Stimulated activated CD4-positive, alpha-beta T cell treated with anti-CD3 and anti-CD28 coated beads, TNF-alpha, amount 100 ng/mL, for 1 hour (primary cell): ENCODE results near the gene C1S.
"Not testable (repeated sequence)": the region's sequence is repeated elsewhere in the genome, so short reads cannot be mapped to it uniquely, and the experiment has no call there.

Experiments used
- DNase-seq, 3 donors: peaks; one replicate each; pipeline ENCODE4 v3.0.0-alpha.2; 2020; ENCODE audit warnings: low read depth in 3 of 3, low spot score in 1 of 3

Gene C1S

DNA sequence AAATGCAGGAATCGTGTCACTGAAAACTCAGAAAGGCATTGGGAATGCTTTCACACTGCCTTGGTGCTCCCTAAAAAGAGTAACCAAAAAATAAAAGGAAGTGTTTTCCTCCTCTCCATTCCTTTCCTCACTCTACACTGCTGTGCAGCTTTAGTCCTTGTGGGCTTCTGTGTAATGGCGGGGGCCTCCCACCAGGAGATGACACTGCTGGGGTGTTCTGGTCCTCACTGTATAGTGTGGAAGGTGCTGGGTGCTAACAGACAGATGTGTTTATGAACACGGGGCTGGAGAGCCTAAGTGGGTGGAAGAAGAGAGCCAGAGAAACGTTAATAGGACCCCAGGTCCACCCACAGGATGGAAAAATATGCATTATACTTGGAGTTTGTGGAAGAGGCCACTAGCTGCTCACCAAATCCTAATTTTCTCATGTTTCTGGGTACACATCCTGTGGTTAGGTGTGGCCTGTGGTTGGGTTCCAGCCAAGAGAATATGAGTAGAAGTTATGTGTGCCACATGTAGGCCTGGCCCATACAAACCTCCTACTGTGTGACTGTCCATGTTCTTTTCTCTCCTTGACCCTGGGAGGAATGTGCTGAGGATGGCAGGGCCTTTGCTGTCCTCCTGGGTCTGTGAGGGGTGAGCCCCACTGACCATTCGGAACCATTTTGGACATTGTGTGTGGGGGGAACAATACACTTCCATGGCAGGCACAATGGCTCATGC, 14.0 kb upstream of the C1S start:
- DNase-seq = no peak

DNA sequence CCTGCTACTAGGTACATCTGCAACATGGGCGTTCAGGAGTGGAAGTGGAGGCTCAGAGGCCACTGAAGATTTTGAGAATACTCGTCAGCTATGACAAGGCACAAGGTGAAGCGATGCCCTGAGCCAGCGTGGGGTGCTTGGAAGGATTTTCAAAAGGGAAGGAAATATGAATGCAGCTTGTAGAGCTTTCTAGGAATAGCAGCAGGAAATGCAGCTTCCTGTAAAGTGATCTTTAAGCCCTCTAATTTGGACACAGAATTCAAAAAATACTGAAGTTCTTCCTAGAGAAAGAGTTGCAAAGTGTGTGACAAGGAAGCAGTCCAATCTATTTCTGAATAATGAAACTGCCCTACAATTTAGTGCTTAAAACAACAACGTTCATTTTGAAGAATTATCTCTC, 13.2 kb upstream of the C1S start:
- DNase-seq = no peak

DNA sequence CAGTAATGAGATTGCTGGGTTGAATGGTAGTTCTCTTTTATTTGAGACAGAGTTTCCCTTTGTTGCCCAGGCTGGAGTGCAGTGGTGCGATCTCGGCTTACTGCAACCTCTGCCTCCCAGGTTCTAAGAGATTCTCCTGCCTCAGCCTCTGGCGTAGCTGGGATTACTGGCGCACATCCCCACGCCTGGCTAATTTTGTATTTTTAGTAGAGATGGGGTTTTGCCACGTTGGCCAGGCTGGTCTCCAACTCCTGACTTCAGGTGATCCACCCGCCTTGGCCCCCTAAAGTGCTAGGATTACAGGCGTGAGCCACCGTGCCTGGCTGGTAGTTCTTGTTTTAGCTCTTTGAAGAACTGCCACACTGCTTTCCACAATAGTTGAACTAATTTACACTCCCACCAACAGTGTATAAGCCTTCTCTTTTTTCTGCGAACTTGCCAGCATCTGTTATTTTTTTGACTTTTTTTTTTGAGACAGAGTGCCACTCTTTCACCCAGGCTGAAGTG, 11.0 kb upstream of the C1S start:
- not testable (repeated sequence) for DNase-seq

DNA sequence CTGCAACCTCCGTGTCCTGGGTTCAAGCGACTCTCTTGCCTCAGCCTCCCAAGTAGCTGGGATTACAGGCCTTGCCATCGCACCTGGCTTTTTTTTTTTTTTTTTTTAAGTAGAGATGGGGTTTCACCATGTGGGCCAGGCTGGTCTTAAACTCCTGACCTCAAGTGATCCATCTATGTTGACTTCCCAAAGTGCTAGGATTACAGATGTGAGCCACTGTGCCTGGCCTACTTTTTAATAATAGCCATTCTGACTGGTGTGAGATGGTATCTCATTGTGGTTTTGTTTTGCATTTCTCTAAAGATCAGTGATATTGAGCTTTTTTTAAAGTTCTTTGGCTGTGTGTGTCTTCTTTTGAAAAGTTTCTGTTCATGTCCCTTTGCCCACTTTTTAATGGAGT, 10.5 kb upstream of the C1S start:
- not testable (repeated sequence) for DNase-seq

DNA sequence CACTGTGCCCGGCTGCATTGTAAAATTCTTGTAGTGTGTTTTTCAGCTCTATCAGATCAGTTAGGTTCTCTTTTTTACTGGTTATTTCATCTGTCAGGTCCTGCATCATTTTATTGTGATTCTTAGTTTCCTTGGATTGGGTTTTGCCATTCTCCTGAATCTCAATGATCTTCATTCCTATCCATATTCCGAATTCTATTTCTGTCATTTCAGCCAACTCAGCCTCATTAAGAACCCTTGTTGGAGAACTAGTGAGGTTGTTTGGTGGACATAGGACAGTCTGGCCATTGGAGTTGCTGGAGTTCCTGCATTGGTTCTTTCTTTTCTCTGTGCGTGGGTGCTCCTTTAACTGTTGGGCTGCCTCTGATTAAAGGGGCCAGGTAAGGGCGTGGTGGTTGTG, 5.6 kb upstream of the C1S start:
- no peak for DNase-seq

DNA sequence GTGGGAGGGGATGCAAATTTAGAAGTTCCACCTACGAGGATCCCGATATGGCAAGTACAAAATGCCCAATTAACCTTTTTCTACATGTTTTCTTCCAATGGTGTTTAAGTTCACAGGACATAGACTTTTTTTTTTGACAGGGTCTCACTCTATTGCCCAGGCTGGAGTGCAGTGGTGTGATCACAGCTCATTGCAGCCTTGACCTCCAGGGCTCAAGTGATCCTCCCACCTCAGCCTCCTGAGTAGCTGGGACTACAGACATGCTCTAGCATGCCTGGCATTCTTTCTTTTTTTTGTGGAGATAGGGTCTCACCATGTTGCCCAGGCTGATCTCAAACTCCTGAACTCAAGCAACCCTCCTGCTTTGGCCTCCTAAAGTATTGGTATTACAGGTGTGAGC, 4.8 kb upstream of the C1S start:
- DNase-seq = not testable (repeated sequence)

DNA sequence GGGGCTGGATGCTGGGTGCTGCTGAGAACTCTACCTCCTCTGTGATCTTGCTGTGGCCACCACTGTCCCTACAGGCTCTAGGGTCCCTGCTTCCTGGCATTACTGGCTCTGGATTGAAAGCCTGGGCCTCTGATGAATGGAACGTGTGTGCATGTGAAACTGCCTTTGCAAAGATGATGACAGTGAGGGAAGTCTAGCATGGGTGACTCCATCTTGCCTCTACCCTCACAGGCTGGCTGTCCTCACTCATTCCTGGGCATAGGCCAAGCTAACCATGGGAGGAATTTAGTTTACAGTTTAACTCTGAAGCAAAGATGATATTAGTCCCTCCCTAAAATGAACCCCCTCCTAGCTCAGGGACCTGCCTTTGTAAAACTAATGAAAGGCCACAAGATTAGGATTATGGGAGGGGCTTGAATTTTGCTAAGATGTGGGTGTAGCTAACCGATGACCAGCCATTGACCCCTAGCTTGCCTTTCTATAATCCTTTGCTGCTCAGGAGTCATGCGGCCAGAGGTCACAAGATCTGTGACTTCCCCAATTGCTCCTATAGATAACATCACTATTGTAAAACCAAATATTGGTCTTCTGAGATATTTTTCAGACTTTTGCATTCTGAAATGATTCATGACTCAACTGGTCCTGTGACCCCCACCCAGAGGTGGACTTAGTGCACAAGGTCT, 2.2 kb upstream of the C1S start:
- no peak for DNase-seq

DNA sequence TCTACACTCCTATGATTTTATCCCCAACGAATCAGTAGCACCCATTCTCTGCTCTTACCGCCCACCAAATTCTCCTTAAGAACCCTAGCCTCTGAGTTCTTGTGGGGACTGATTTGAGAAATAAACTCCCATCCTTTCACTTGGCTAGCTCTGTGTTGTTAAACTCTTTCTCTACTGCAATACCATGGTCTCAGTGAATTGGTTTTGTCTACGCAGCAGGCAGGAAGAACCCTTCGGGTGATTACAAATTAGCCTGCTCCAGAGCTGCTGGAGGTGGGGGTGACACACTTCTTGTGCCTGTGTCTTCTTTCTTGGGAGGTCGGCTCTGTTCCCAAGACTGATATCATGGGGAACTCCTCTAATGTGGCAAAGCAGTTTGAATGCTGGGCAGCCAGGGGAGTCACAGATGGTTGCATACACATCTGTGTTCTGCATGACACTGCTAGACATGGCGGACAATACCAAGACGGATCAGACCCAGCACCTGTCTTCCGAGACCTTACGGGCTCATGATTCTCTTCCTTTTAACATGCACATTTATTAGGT, 1.6 kb upstream of the C1S start:
- DNase-seq = no peak

DNA sequence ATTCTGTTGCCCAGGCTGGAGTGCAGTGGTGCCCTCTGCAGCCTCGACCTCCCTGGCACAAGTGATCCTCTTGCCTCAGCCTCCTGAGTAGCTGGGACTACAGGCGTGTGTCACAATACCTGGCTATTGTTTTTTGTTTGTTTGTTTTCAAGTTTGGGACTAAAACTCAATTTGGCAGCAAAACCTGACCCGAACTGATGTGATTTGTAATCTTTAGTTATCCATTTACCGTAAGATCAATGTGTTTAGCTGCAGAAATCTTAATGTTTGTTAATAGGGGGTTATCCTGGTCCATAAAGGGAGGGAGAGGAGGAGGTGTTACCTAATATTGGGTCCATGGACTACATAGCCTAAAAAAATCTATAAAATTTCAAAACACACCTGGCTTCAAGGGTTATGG, 738 bp upstream of the C1S start:
- DNase-seq = no peak

DNA sequence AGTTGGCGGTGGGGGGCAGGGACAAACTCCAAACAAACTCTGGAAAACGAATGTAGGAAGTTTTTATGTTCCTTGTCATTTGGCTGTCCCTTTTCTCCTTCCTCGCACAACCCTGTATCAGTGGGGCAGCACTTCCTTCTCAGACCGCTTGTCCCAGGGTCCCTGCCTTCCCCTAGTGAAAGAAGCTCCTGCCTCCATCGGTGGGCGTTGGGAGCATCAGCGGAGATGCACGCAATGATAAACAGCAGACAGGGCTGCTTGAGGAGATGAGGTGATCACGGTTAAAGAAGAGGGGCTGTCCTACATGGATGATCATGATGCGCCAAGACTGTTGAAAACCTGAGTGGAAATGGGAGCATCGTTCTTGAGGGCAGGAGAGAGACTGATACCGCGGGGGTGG, 620 bp downstream of the C1S start:
- no peak for DNase-seq

DNA sequence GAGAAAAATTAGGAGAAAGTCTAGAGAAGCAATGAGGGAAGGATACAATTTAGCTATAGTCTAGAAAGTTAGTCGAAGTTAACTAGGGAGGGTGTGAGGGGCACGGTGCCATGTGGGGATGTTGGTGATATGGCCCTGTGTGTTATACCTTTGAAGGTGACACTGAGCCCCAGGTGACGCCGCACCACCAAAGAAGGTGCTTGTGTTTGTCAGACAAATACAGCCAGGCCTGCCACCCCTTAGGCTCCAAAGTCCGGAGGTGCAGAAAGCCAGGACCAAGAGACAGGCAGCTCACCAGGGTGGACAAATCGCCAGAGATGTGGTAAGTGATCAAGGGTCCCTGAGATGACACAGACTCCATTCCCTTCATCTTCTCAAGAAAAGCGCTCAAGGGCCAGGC, 1.1 kb downstream of the C1S start:
- DNase-seq = no peak

DNA sequence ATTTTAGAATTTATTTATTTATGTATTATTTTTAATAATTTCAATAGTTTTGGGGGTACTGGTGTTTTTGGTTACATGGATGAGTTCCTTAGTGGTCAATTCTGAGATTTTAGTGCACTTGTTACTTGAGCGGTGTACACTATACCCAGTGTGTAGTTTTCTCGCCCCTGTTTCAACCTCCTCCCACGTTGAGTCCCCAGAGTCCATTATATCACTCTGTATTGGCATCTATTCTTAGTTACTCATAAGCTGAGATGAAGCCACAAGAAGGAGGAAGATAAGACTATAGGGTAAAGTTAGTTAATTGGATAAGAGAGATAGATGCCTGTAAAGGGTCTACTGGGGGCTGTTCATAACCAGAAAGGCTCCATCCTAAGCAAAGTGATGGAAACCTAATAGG, 4.0 kb downstream of the C1S start:
- no peak for DNase-seq

DNA sequence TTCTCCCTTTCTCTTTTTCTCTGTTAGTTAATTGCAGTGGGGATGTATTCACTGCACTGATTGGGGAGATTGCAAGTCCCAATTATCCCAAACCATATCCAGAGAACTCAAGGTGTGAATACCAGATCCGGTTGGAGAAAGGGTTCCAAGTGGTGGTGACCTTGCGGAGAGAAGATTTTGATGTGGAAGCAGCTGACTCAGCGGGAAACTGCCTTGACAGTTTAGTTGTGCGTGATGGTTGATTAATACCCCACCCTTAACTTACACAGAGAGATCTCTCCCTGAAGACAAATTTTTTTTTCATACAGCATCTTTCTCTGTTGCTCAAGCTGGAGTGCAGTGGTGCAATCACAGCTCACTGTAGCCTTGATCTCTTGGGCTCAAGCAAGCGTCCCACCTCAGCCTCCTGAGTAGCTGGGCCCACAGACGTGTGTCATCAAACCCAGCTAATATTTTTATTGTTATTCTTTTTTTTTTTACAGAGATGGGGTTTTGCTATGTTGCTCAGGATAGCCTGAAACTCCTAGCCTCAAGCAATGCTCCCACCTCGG, 4.6 kb downstream of the C1S start:
- DNase-seq = no peak

DNA sequence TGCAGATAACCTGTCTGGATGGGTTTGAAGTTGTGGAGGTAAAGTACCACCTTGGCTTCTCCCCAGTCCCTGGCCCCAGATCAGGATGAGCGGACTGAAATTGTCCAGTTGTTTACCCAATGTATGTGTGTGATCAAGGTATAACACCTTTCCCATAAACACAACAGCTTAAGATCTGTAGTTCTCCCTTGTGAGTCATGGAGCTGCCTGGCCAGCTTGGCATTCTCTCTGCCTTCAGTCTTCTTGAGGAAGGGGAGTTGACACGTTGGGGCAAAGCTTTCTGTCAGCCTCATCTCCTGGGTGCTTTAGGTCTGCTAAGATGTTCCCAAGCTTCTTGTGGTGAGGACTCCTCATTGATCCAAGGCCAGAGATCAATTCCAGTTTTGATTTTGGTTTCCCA, 6.1 kb downstream of the C1S start:
- no peak for DNase-seq

DNA sequence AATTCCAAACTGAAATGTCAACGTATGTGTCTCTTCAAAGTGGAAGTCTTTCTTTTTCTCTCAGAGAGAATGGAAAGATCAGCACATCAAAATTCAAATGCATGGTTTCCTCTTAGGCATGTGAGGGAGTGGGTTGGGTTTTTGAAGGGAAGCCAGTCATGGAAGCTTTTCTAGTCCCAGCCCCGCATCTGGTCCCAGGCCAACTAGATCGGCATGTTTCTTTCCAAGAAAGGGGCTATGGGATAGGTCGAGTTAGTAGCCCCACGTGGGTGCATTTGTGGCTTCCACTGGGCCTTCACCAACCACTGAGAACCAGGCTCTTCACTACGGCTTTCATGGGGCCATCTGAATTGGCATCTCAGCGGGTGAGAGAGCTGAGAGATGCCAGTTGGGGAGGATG, 6.6 kb downstream of the C1S start:
- DNase-seq = no peak

DNA sequence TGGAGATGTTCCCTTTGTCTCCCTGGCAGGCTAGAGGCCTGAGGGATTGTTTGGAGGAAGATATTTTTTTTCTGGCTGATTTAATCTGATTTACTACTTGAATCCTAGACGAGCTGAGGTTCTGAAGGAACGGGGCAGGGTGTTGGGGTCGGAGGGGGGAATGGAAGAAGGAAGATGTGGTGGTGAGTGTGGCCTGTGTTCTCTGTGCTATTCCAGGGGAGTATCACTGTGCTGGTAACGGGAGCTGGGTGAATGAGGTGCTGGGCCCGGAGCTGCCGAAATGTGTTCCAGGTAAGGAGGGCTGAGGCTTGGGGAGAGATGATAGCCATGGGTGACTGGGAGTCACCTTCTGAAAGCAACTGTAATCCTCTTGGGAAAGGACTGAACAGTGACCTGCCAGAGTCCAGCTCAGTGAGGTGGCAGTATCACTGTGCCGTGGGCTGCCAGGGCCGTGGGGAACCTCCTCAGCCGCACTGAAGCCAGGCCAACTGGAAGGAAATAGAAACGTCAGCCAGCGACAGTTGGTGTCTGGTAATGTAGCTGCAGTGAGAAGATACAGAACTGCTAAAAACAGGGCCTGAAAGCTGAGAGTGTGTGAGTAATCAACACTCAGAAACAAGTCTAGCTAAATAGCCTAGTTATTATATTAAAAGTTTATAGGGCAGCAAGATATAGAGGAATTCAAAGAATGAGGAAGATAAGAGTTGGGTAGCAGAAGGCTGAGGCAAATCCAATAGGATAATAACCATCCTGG, 7.9 kb downstream of the C1S start:
- no peak for DNase-seq

DNA sequence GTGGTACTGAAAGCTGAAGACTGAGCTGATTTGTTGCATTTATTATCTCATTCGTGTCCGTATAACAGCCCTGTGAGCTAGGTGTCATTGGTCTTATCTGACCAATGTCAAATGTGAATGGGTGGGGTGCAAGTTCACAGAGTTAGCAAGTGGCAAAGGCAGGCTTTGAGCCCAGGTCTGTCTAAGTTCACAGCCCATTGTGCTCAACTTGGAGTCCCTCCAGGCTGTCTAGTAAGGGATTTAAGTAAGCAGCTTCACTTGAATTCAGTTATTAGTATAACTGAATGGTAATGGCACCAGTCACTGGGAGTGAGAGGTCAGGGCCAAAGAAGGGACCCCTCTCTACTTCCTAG, 8.5 kb downstream of the C1S start:
- DNase-seq = no peak

DNA sequence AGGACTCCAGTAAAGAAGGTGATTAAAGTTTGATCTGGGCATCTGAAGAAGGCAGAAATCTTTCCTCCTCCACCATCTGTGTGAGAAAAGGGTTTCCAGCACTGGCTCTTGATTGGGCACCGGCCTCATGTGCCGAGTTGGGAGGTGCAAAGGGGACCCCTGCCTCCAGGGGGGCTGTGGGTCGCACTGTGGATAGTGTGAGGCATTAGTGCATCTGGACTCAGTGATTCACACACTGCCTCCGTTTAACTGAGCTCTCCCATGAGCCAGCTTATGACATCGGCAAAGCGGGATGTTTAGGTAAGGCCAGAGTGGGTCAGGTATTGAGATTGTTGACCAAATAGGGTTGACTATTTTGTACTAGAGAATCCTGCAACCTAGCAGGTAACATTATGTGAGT, 8.9 kb downstream of the C1S start:
- DNase-seq = no peak

DNA sequence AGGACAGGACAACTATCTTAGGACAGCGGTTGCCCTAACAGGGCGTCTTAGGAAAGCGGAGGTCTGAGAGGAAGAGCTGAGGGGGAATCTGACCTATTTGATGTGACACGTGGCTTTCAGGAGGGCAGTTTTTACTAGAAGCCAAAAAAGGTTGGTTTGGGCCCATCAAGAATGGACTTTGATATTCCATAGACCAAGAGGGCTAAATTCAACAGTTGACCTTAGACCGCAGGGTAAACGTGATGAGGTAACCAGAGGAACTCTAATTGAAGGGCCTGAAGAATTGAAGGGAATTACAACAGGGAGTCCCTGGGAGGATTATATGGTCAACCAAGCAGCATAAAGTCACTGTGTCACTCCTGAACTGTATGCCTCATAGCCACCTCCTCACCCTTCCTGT, 11.5 kb downstream of the C1S start:
- no peak for DNase-seq

DNA sequence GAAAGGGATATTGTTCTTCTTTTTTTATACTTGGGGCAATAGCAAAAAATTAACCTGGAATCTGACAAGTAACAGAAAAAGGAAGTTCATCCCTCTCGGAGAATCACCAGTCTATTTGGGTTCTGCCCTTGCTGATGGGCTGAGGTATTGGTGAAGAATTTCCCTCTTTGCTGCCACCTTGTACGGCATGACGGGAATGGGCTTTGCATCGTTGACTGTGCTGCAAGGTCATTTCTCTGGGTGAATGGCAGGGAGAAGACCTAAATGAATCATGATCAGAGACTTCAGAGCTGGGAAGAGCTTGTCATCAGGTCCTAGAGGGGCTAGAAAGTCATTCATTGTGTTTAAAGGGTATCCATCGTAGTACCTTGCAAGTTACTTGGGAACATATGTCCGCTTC, 12.0 kb downstream of the C1S start:
- no peak for DNase-seq

DNA sequence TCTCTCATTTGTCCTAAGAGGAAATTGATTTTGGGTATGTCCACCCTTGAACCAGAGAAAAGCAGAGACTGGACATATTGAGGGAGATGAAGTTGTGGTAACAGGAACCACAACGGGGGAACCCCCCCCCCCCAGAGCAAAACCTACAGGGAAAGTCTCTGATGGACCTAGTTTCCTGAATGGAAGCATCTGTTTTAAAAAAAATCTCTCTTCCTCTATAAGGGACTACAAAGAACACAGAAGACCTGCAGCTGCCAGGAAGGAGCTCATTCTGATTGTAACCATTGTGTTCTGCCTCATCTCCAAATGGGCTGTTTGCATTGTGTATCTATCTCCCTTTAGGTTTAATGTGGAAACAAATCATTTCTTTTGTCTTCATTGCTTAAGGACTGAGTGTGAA, 13.4 kb downstream of the C1S start:
- DNase-seq = no peak

DNA sequence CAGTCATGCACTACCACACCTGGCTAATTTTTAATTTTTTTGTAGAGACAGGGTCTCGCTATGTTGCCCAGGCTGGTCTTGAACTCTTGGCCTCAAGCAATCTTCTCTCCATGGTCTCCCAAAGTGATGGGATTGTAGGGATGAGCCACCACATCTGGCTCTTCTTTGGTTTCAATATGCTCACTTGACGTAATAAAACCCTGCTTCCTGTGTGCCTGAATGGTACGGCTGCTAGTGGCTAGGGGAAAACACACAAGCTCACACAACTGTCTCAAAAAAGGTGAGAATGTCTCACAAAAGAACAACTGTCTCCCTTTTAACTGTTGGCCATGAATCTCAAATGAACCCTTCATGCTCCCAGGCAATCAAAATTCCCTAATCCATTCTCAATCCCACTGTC, 15.0 kb downstream of the C1S start:
- no peak for DNase-seq
